SK-N-SH treated with all-trans-retinoic acid at 6 μM for 48 hours (cell line): ENCODE results near the gene CHRNA1.

Source experiments
- ATAC-seq: fragments of 200-7000 bp; cut with Tn5 transposase; 3 replicates; pipeline ENCODE4 v1.9.1; 2020; ENCODE audit warnings: mild to moderate bottlenecking, moderate library complexity
- ARNTL ChIP-seq: fragments of 450-650 bp; formaldehyde crosslinking; IDR thresholded peaks from 2 replicates; pipeline ENCODE4 v1.5.0; 2020; ENCODE audit warnings: low read depth, mild to moderate bottlenecking, moderate library complexity, borderline replicate concordance
- BACH2 ChIP-seq: fragments of 250-450 bp; sonication (Bioruptor Pico); IDR thresholded peaks from 2 replicates; pipeline ENCODE4 v1.9.0; 2021; ENCODE audit warnings: mild to moderate bottlenecking, borderline replicate concordance
- CREB5 ChIP-seq: fragments of 250-450 bp; sonication (Bioruptor Pico); IDR thresholded peaks from 2 replicates; pipeline ENCODE4 v1.5.1; 2020; ENCODE audit warnings: low read depth, mild to moderate bottlenecking, moderate library complexity
- CSDC2 ChIP-seq: fragments of 250-450 bp; sonication (Bioruptor Pico); IDR thresholded peaks from 2 replicates; pipeline ENCODE4 v1.5.0; 2020; ENCODE audit warnings: mild to moderate bottlenecking, moderate library complexity
- CSRNP3 ChIP-seq: fragments of 250-450 bp; sonication (Bioruptor Pico); IDR thresholded peaks from 2 replicates; pipeline ENCODE4 v1.5.1; 2021; ENCODE audit warnings: mild to moderate bottlenecking, moderate library complexity
- ESRRG ChIP-seq: fragments of 250-450 bp; sonication (Bioruptor Pico); IDR thresholded peaks from 2 replicates; pipeline ENCODE4 v1.6.1; 2021; ENCODE audit warnings: mild to moderate bottlenecking
- GLIS3 ChIP-seq: fragments of 250-450 bp; sonication (Bioruptor Pico); IDR thresholded peaks from 2 replicates; pipeline ENCODE4 v1.5.0; 2020; ENCODE audit warnings: mild to moderate bottlenecking, moderate library complexity
- ISL1 ChIP-seq: fragments of 250-450 bp; sonication (Bioruptor Pico); IDR thresholded peaks from 2 replicates; pipeline ENCODE4 v2.1.2; 2022; ENCODE audit warnings: mild to moderate bottlenecking, moderate library complexity
- OSR1 ChIP-seq: fragments of 250-450 bp; sonication (Bioruptor Pico); IDR thresholded peaks from 2 replicates; pipeline ENCODE4 v1.8.0; 2022; ENCODE audit warnings: moderate library complexity, mild to moderate bottlenecking, inconsistent platforms
- PPARA ChIP-seq: fragments of 250-450 bp; sonication (Bioruptor Pico); IDR thresholded peaks from 2 replicates; pipeline ENCODE4 v1.5.0; 2020; ENCODE audit warnings: mild to moderate bottlenecking, borderline replicate concordance
- RARB ChIP-seq: fragments of 250-450 bp; sonication (Bioruptor Pico); IDR thresholded peaks from 2 replicates; pipeline ENCODE4 v1.8.0; 2021; ENCODE audit warnings: mild to moderate bottlenecking, moderate library complexity
- SNAI2 ChIP-seq: fragments of 250-450 bp; sonication (Bioruptor Pico); IDR thresholded peaks from 2 replicates; pipeline ENCODE4 v1.5.0; 2020; ENCODE audit warnings: mild to moderate bottlenecking, moderate library complexity
- TCF4 ChIP-seq: fragments of 250-450 bp; sonication (Bioruptor Pico); IDR thresholded peaks from 2 replicates; pipeline ENCODE4 v1.8.0; 2021; ENCODE audit warnings: mild to moderate bottlenecking, moderate library complexity, borderline replicate concordance
- TOX ChIP-seq: fragments of 250-450 bp; sonication (Bioruptor Pico); IDR thresholded peaks from 2 replicates; pipeline ENCODE4 v1.8.0; 2021; ENCODE audit warnings: mild to moderate bottlenecking, moderate library complexity, borderline replicate concordance
- ZC3H10 ChIP-seq: fragments of 250-450 bp; sonication (Bioruptor Pico); IDR thresholded peaks from 2 replicates; pipeline ENCODE4 v1.5.1; 2021; ENCODE audit warnings: mild to moderate bottlenecking, moderate library complexity
- ZFP3 ChIP-seq: fragments of 250-450 bp; sonication (Bioruptor Pico); IDR thresholded peaks from 2 replicates; pipeline ENCODE4 v1.5.0; 2020; ENCODE audit warnings: mild to moderate bottlenecking, moderate library complexity
- ZFP30 ChIP-seq: fragments of 450-650 bp; formaldehyde crosslinking; IDR thresholded peaks from 2 replicates; pipeline ENCODE4 v1.5.0; 2022; ENCODE audit warnings: mild to moderate bottlenecking, moderate library complexity
- ZNF565 ChIP-seq: fragments of 450-650 bp; formaldehyde crosslinking; conservative IDR thresholded peaks from 2 replicates; pipeline ENCODE4 v1.5.0; 2020; ENCODE audit warnings: low read depth, mild to moderate bottlenecking, moderate library complexity
- ZNF70 ChIP-seq: fragments of 450-650 bp; formaldehyde crosslinking; IDR thresholded peaks from 2 replicates; pipeline ENCODE4 v1.5.0; 2020; ENCODE audit warnings: mild to moderate bottlenecking, moderate library complexity
- ZNF8 ChIP-seq: fragments of 450-650 bp; formaldehyde crosslinking; IDR thresholded peaks from 2 replicates; pipeline ENCODE4 v1.5.0; 2020; ENCODE audit warnings: mild to moderate bottlenecking, moderate library complexity
- TF ChIP-seq, protein P1 (sequence below): fragments of 250-450 bp; sonication (Bioruptor Pico); IDR thresholded peaks from 2 replicates; pipeline ENCODE4 v1.8.0; 2021; ENCODE audit warnings: low read depth, mild to moderate bottlenecking, moderate library complexity, borderline replicate concordance

CHRNA1 gene

DNA sequence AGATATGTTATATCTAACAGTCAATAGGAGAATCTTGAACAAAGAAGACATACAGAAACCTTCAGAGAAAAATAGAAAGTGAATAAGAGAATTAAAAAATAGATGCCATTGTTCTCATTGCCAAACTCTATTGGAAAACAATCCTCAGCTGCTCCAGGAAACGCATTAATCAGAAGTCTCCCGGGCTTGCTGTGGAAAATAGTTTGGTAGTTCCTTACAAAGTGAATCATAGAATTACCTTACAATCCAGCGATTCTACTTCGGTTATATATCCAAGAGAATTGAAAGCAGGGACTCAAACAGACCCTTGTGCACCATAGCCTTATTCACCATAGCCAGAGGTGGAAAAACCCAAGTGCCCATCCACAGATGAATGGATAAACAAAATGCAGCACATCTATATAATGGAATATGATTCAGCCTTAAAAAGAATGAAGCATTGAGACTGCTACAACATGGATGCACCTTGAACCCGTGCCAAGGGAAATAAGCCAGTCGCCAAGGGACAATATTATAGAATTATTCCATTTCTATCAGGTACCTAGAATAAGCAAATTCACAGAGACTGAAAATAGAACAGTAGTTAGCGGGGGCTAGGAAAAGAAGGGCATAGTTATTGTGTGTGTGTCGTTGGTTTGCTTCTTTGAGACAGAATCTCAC lies 21.9 kb upstream of the CHRNA1 start:
- TF ChIP-seq ZNF565 (CRISPR knock-in tag) (no peak), ZNF8 (CRISPR knock-in tag) (no peak), SNAI2 (CRISPR knock-in tag) (no peak), CSRNP3 (CRISPR knock-in tag) (no peak)
- TF ChIP-seq, protein P1, sequence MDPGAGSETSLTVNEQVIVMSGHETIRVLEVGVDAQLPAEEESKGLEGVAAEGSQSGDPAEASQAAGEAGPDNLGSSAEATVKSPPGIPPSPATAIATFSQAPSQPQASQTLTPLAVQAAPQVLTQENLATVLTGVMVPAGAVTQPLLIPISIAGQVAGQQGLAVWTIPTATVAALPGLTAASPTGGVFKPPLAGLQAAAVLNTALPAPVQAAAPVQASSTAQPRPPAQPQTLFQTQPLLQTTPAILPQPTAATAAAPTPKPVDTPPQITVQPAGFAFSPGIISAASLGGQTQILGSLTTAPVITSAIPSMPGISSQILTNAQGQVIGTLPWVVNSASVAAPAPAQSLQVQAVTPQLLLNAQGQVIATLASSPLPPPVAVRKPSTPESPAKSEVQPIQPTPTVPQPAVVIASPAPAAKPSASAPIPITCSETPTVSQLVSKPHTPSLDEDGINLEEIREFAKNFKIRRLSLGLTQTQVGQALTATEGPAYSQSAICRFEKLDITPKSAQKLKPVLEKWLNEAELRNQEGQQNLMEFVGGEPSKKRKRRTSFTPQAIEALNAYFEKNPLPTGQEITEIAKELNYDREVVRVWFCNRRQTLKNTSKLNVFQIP (CRISPR knock-in tag), result no peak
- ATAC-seq, result no peak

DNA sequence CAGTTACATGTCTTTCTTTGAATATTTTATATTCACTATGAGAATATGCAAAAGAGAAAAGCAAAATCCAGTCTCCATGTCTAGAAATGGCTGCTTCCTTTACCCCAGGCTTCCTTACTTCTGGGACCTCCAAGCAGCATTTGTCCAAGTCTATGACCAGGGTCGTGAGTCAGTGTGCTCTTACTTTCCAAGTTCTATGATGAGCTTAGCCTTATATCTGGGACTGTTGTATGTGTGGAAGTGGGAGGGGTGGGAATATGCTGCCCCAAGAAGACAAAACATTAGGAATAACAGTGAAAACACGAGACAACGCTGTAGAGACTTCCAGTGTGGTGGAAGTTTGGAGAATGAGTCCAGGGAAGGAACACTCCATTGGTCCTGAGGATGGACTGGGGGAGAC lies 21.2 kb upstream of the CHRNA1 start:
- TF ChIP-seq ISL1 (CRISPR knock-in tag), result no peak
- no peak for ATAC-seq

DNA sequence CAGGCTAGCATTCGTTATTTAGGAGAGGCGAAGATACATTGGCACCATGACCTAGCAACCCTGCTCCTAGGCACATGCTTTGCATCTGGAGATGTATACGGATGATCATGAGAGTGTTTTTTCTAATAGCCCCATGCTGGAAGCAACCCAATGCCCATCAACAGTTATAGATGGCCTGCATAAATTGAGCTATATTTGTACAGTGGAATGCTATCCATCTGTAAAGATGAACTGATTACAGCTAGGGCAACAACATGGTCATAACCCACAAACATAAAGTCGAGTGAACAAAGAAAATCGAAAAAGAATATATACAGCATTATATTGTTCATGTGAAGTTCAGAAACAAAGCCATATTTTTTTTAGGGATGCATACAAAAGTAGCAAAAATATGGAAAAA lies 20.6 kb upstream of the CHRNA1 start:
- no peak for TF ChIP-seq RARB (CRISPR knock-in tag)
- TF ChIP-seq TOX, result no peak
- no peak for TF ChIP-seq ZFP30 (CRISPR knock-in tag)
- TF ChIP-seq CREB5 (CRISPR knock-in tag), result no peak
- no peak for TF ChIP-seq OSR1 (CRISPR knock-in tag)
- TF ChIP-seq ESRRG (CRISPR knock-in tag), result no peak
- no peak for TF ChIP-seq ZNF70 (CRISPR knock-in tag)
- TF ChIP-seq TCF4, result no peak
- TF ChIP-seq, protein P1 (CRISPR knock-in tag), result no peak
- no peak for TF ChIP-seq ISL1 (CRISPR knock-in tag)
- no peak for TF ChIP-seq PPARA (CRISPR knock-in tag)
- TF ChIP-seq CSDC2 (CRISPR knock-in tag), result no peak
- TF ChIP-seq ZNF8 (CRISPR knock-in tag), result no peak
- ATAC-seq, result peak; percentile 4; the same call in 1 of the 3 replicates

GRCh38 chr2:174784316-174784715 lies 20.0 kb upstream of the CHRNA1 start:
- TF ChIP-seq ZNF8 (CRISPR knock-in tag), result no peak
- TF ChIP-seq BACH2 (CRISPR knock-in tag), result no peak
- TF ChIP-seq PPARA (CRISPR knock-in tag), result no peak
- no peak for TF ChIP-seq SNAI2 (CRISPR knock-in tag)
- TF ChIP-seq, protein P1 (CRISPR knock-in tag), result no peak
- no peak for TF ChIP-seq OSR1 (CRISPR knock-in tag)
- no peak for TF ChIP-seq CREB5 (CRISPR knock-in tag)
- TF ChIP-seq CSDC2 (CRISPR knock-in tag), result no peak
- no peak for TF ChIP-seq GLIS3 (CRISPR knock-in tag)
- TF ChIP-seq ESRRG (CRISPR knock-in tag), result no peak
- no peak for TF ChIP-seq ZNF70 (CRISPR knock-in tag)
- no peak for TF ChIP-seq TCF4
- TF ChIP-seq RARB (CRISPR knock-in tag), result no peak
- no peak for TF ChIP-seq ZC3H10 (CRISPR knock-in tag)
- no peak for TF ChIP-seq TOX
- TF ChIP-seq ISL1 (CRISPR knock-in tag), result no peak
- no peak for TF ChIP-seq ZFP3
- no peak for TF ChIP-seq ZFP30 (CRISPR knock-in tag)
- no peak for TF ChIP-seq ARNTL (CRISPR knock-in tag)
- TF ChIP-seq ZNF565 (CRISPR knock-in tag), result no peak
- no peak for ATAC-seq
